Measurements from ENCODE around the gene DUXB. TPM values are rescaled to one million over a fixed set of nuclear protein-coding genes. Genes with fewer than 3 reads are reported as not detected.

Gene DUXB
- total RNA-seq (2016; rRNA removed; fragmentation: Illumina TruSeq; extraction: Trizol), result not detected in 2 replicates
- total RNA-seq (2016; cell fraction: cytosol; rRNA removed; fragmentation: Illumina TruSeq; extraction: Trizol; ENCODE audit: low read depth), result not detected in 2 replicates
- total RNA-seq (2016; cell fraction: insoluble cytoplasmic fraction; rRNA removed; fragmentation: Illumina TruSeq; extraction: Trizol), result not detected in 2 replicates
- total RNA-seq (2016; cell fraction: membrane; rRNA removed; fragmentation: Illumina TruSeq; extraction: Trizol), result not detected in 2 replicates
- not detected in 2 replicates for total RNA-seq (2016; cell fraction: nucleus; rRNA removed; fragmentation: Illumina TruSeq; extraction: Trizol)
- polyA plus RNA-seq (2011; rRNA removed), result not detected in 2 replicates
- polyA plus RNA-seq (2011; cell fraction: cytosol; rRNA removed), result not detected in 2 replicates
- not detected in 2 replicates for polyA plus RNA-seq (2011; cell fraction: nucleus; rRNA removed)
- not detected in 2 replicates for polyA plus RNA-seq (2012)
- polyA plus RNA-seq (2016; cell fraction: cytosol; fragmentation: Illumina TruSeq; extraction: Trizol; ENCODE audit: low read depth), result not detected in 2 replicates
- polyA plus RNA-seq (2016; cell fraction: insoluble cytoplasmic fraction; fragmentation: Illumina TruSeq; extraction: Trizol; ENCODE audit: low read depth), result not detected in 2 replicates
- not detected in 2 replicates for polyA plus RNA-seq (2016; cell fraction: membrane; fragmentation: Illumina TruSeq; extraction: Trizol; ENCODE audit: low read depth)
- polyA plus RNA-seq (2016; cell fraction: nucleus; fragmentation: Illumina TruSeq; extraction: Trizol; ENCODE audit: insufficient read depth, low read depth), result not detected in 2 replicates
- polyA minus RNA-seq (2011; rRNA and poly(A)+ RNA removed; ENCODE audit: low replicate concordance), result not detected in 2 replicates
- polyA minus RNA-seq (2011; cell fraction: cytosol; rRNA and poly(A)+ RNA removed), result not detected in 2 replicates
- not detected in 2 replicates for polyA minus RNA-seq (2011; cell fraction: nucleus; rRNA and poly(A)+ RNA removed)
- not detected for Bru-seq, nascent RNA
- BruChase-seq, experiment 1, labeled RNA remaining after a 6-hour chase, result not detected
- not detected for BruChase-seq, experiment 2, labeled RNA remaining after a 2-hour chase
- long read RNA-seq, experiment 1, result 0 reads
- long read RNA-seq, experiment 2, result 0 reads

DNA sequence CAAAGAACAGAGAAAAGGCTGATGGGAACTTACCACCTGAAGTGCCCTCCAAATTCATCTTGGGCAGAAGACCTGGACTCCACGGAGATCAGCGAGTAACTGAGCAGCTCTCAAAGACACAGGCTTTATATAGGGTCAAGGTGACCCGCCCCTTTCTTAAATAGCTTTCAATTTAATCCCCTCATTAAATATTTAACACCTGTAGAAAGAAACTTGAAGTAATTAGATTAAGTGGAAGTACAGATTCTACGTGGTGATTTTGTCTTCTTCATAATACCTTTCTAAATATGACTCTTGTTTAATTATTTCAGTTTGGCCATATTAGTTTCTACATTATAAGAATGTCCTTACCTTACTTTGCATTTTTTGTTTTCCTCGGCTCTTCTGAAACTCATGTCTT, at the start of gene DUXB:
DUXB (minus strand) TSS at position 101 of the 400 bp plus-strand sequence; CDS start at position 58, 43 bp downstream.
- in situ Hi-C loops (cut with HindIII; ENCODE audit: extremely low pct_ligation_motif_present, low pct_unique_long_range_greater_than_20kb), result no loop called here
- ATAC-seq (no peak), DNase-seq (ENCODE audit: low spot score) (no peak), FAIRE-seq (no peak)
- POLR2A ChIA-PET, result no interaction called here
- Histone ChIP-seq H3K4me2 (ENCODE audit: low read depth, low read length) (no peak within 1 kb of the TSS), H3K9ac (ENCODE audit: insufficient read depth, low read depth, low read length) (no peak within 1 kb of the TSS), H3K4me1 (ENCODE audit: insufficient read depth, low read length) (no peaks in the 10 kb centered on the region), H3K4me3 (replicated peaks in 1 of 3; ENCODE audit: insufficient read depth in 1 of 3, low read depth in 2 of 3, low read length in 3 of 3) (no peak within 1 kb of the TSS), H4K20me1 (ENCODE audit: insufficient read depth, low read length) (no peaks in the 10 kb centered on the region), H3K27me3 (ENCODE audit: control insufficient read depth in 1 of 2, insufficient read depth in 2 of 2, low read length in 2 of 2) (no peaks in the 10 kb centered on the region; a peak in 1 of 5 replicates), H2AFZ (ENCODE audit: low read length) (no peak within 1 kb of the TSS), H3K79me2 (ENCODE audit: insufficient read depth, low read length) (no peaks in the 10 kb centered on the region), H3K36me3 (replicated peaks in 1 of 2; ENCODE audit: control insufficient read depth in 1 of 2, insufficient read depth in 2 of 2, low read length in 2 of 2) (no peaks in the 10 kb centered on the region), H3K27ac (ENCODE audit: extremely low read length, insufficient read depth, low read length) (no peak within 1 kb of the TSS), H3K9me3 (ENCODE audit: low read length) (no peaks in the 10 kb centered on the region)
- no TSS peak for BruUV-seq (replicated peaks)
- CTCF ChIA-PET (ENCODE audit: low intra/inter-chr PET ratio, low total read pairs), result no interaction called here
- intact Hi-C loops (cut with micrococcal nuclease; ENCODE audit: unreplicated experiment), result no loop called here
- WGBS (ENCODE audit: low lambda C conversion rate), result 16% methylated on average over 5 of the region's 5 CpGs
- TF ChIP-seq ZNF556 (CRISPR knock-in tag; IDR thresholded peaks at IDR 0.05; ENCODE audit: borderline replicate concordance) (no peak), ZNF841 (CRISPR knock-in tag; IDR thresholded peaks at IDR 0.05; ENCODE audit: borderline replicate concordance) (no peak), ZNF143 (CRISPR knock-in tag; IDR thresholded peaks at IDR 0.05) (no peak), ZNF367 (CRISPR knock-in tag; IDR thresholded peaks at IDR 0.05; ENCODE audit: borderline replicate concordance) (no peak), NFIC (IDR thresholded peaks at IDR 0.05; ENCODE audit: low read length) (no peak), CEBPG (CRISPR knock-in tag; IDR thresholded peaks at IDR 0.05) (no peak), HMGA1 (CRISPR knock-in tag; conservative IDR thresholded peaks at IDR 0.05) (no peak), KDM2A (CRISPR knock-in tag; IDR thresholded peaks at IDR 0.05; ENCODE audit: borderline replicate concordance, low read depth) (no peak), TCF7L2 (IDR thresholded peaks at IDR 0.05; ENCODE audit: low read depth, low read length) (no peak), ZNF232 (CRISPR knock-in tag; IDR thresholded peaks at IDR 0.05; ENCODE audit: borderline replicate concordance) (no peak)
- TF ChIP-seq, protein P1, sequence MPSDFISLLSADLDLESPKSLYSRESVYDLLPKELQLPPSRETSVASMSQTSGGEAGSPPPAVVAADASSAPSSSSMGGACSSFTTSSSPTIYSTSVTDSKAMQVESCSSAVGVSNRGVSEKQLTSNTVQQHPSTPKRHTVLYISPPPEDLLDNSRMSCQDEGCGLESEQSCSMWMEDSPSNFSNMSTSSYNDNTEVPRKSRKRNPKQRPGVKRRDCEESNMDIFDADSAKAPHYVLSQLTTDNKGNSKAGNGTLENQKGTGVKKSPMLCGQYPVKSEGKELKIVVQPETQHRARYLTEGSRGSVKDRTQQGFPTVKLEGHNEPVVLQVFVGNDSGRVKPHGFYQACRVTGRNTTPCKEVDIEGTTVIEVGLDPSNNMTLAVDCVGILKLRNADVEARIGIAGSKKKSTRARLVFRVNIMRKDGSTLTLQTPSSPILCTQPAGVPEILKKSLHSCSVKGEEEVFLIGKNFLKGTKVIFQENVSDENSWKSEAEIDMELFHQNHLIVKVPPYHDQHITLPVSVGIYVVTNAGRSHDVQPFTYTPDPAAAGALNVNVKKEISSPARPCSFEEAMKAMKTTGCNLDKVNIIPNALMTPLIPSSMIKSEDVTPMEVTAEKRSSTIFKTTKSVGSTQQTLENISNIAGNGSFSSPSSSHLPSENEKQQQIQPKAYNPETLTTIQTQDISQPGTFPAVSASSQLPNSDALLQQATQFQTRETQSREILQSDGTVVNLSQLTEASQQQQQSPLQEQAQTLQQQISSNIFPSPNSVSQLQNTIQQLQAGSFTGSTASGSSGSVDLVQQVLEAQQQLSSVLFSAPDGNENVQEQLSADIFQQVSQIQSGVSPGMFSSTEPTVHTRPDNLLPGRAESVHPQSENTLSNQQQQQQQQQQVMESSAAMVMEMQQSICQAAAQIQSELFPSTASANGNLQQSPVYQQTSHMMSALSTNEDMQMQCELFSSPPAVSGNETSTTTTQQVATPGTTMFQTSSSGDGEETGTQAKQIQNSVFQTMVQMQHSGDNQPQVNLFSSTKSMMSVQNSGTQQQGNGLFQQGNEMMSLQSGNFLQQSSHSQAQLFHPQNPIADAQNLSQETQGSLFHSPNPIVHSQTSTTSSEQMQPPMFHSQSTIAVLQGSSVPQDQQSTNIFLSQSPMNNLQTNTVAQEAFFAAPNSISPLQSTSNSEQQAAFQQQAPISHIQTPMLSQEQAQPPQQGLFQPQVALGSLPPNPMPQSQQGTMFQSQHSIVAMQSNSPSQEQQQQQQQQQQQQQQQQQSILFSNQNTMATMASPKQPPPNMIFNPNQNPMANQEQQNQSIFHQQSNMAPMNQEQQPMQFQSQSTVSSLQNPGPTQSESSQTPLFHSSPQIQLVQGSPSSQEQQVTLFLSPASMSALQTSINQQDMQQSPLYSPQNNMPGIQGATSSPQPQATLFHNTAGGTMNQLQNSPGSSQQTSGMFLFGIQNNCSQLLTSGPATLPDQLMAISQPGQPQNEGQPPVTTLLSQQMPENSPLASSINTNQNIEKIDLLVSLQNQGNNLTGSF (CRISPR knock-in tag; IDR thresholded peaks at IDR 0.05), result no peak
- TF ChIP-seq, protein P2, sequence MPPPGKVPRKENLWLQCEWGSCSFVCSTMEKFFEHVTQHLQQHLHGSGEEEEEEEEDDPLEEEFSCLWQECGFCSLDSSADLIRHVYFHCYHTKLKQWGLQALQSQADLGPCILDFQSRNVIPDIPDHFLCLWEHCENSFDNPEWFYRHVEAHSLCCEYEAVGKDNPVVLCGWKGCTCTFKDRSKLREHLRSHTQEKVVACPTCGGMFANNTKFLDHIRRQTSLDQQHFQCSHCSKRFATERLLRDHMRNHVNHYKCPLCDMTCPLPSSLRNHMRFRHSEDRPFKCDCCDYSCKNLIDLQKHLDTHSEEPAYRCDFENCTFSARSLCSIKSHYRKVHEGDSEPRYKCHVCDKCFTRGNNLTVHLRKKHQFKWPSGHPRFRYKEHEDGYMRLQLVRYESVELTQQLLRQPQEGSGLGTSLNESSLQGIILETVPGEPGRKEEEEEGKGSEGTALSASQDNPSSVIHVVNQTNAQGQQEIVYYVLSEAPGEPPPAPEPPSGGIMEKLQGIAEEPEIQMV (CRISPR knock-in tag; IDR thresholded peaks at IDR 0.05; ENCODE audit: low read depth), result no peak
- TF ChIP-seq, protein P3, sequence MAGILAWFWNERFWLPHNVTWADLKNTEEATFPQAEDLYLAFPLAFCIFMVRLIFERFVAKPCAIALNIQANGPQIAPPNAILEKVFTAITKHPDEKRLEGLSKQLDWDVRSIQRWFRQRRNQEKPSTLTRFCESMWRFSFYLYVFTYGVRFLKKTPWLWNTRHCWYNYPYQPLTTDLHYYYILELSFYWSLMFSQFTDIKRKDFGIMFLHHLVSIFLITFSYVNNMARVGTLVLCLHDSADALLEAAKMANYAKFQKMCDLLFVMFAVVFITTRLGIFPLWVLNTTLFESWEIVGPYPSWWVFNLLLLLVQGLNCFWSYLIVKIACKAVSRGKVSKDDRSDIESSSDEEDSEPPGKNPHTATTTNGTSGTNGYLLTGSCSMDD (CRISPR knock-in tag; IDR thresholded peaks at IDR 0.05), result no peak
